Prostate gland (tissue), 2 donors: ENCODE results near the gene TMEM59.

ENCODE experiments used
- POLR2A ChIP-seq: fragments of 450-650 bp; IDR thresholded peaks from one replicate; pipeline ENCODE4 v1.6.1; 2016; ENCODE audit warnings: antibody characterized with exemption, mild to moderate bottlenecking
- TF ChIP-seq, protein P1 (sequence below), 4 experiments: fragments of 200-600 bp in 2 of 4; fragments of 450-650 bp in 2 of 4; sonication (generic) in 2 of 4; IDR thresholded peaks; 1 replicate in 3 of 4; 2 replicates in 1 of 4; pipeline ENCODE4 v1.5.1; 2016 to 2019; ENCODE audit warnings: antibody characterized with exemption in 4 of 4, mild to moderate bottlenecking in 2 of 4, moderate library complexity in 2 of 4

DNA sequence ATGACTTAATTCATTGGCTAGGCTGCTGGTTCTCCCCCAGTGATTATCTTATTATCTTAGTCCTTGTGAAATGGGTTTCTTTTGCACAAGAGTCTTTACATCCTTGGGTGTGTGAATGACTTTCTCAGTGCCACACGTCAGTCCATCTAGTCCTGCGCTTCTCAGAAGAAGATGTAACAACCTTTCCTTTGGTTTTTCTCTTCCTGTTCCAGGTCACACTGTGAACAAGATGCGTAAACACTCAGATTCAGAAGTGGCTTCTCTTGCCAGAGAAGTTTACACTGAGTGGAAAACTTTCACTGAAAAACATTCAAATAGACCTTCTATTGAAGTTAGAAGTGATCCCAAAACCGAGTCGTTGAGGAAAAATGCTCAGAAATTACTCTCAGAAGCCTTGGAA, 35.4 kb upstream of the TMEM59 start:
- no peak for TF ChIP-seq POLR2A
- TF ChIP-seq, protein P1, sequence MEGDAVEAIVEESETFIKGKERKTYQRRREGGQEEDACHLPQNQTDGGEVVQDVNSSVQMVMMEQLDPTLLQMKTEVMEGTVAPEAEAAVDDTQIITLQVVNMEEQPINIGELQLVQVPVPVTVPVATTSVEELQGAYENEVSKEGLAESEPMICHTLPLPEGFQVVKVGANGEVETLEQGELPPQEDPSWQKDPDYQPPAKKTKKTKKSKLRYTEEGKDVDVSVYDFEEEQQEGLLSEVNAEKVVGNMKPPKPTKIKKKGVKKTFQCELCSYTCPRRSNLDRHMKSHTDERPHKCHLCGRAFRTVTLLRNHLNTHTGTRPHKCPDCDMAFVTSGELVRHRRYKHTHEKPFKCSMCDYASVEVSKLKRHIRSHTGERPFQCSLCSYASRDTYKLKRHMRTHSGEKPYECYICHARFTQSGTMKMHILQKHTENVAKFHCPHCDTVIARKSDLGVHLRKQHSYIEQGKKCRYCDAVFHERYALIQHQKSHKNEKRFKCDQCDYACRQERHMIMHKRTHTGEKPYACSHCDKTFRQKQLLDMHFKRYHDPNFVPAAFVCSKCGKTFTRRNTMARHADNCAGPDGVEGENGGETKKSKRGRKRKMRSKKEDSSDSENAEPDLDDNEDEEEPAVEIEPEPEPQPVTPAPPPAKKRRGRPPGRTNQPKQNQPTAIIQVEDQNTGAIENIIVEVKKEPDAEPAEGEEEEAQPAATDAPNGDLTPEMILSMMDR (IDR thresholded peaks at IDR 0.05), result no peak
